ENCODE results near the gene GTF2IRD2.
"Not testable (repeated sequence)": the region's sequence is repeated elsewhere in the genome, so short reads cannot be mapped to it uniquely, and the experiment has no call there.

GRCh38 chr7:74889518-74890129 is 38.2 kb upstream of the GTF2IRD2 start:
- not testable (repeated sequence) for TF ChIP-seq ELF1 (IDR thresholded peaks at IDR 0.05); EP300 (IDR thresholded peaks at IDR 0.05; ENCODE audit: borderline replicate concordance in 1 of 2, low read depth in 1 of 2, low read length in 1 of 2); TAF1 (IDR thresholded peaks at IDR 0.05; ENCODE audit: borderline replicate concordance, low read depth, low read length); MAX (IDR thresholded peaks at IDR 0.05; ENCODE audit: low read depth); MEF2A (IDR thresholded peaks at IDR 0.05; ENCODE audit: borderline replicate concordance, low read depth); RFX5 (IDR thresholded peaks at IDR 0.05; ENCODE audit: low read length); CTCF (IDR thresholded peaks at IDR 0.05); NRF1 (IDR thresholded peaks at IDR 0.05; ENCODE audit: low read depth, low read length); TCF12 (IDR thresholded peaks at IDR 0.05); YY1 (IDR thresholded peaks at IDR 0.05; ENCODE audit: low read depth)

Data from SK-N-SH (cell line).